Erythroblast (primary cell): Measurements from ENCODE around the gene ATOH8.

Source experiments
- GATA1 ChIP-seq: IDR thresholded peaks from 2 replicates; pipeline ENCODE4 v1.6.1; 2011; ENCODE audit warnings: low read depth, mild to moderate bottlenecking, control low read depth, low read length, moderate library complexity
- POLR2A ChIP-seq: IDR thresholded peaks from 2 replicates; pipeline ENCODE4 v1.6.1; 2011; ENCODE audit warnings: mild to moderate bottlenecking, low read length

DNA sequence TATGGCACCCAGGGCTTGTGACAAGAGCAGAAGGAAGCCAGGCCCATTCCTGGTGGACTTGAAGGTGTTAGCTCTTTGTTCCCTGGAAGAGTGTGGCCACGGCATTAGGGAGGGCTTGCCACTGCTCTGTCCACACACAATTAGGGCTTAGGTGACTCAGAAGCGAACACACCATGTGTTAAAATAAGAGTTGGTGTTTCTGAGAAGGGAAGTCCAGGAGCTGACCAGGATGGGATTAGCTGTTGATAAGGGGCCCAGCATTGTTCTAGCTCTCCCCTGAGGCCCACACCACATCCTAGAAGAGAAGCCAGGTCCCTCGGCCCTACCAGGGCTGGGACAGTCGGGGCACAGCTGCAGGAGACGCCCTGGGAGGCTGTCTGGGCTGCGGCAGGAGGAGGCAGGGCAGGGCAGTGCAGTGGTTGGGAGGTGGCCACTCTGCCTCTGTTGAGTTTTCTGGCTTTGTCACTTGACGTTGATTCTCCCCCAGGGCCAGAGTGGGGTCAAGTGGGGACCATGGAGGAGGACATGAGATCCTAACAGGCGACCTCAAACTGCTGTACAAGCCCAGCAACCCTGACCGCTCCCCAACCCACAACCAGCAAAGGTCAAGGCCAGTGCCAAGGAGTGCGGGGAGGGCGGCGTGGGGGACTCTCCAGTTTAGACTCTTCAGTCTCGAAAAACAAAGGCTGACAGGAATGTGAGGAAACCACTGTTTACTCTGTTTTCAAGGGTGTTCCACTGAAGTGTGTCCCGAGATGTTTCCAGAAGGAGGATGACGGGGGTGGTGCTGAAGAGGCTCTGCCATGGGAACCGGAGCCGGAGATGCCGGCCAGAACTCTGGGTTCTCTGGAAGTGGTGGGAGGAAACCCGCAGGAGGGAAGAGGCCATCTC, 42.9 kb upstream of the ATOH8 start:
- TF ChIP-seq POLR2A, result no peak
- TF ChIP-seq GATA1, result no peak
